ENCODE measurements around the gene PLPP7.

DNA sequence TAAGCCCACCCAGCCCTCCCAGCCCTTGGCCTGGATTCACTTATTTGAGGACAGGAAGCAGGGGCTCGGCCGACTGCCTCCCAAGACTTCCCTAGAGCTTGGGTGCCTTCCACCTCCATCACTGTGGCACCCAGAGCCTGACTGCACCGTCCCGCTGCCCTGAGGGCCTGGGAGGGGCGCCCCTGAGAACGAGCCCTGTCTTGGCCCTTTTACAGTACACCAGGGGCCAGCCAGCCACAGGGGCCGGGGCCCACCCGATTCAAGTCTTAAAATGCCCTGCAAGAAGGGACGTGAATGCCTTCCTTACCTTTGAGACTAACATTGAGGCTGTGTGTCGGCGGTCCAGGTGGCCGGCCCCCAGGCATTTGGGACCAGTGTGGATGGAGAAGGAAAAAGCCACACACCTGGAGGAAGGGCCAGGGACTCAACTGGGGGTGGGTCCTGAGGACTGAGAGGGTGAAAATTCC lies 30.1 kb upstream of the PLPP7 start:
- TF ChIP-seq GATA2 (IDR thresholded peaks at IDR 0.05; ENCODE audit: low read depth, low read length) (no peak), GATA3 (IDR thresholded peaks at IDR 0.05; ENCODE audit: low read depth, low read length) (no peak)
